BLaER1 treated with 17β-estradiol and CSF1 and Interleukin-3, amounts not matched to agents 10 nM and 100 nM (cell line): ENCODE measurements around the gene ZIC5.

Experiments
- H3K27ac ChIP-seq, 11 experiments: shearing (Covaris generic); formaldehyde crosslinking; 2 replicates each; pipeline ENCODE4 v1.8.1; 2022
- H3K27me3 ChIP-seq, 11 experiments: shearing (Covaris generic); formaldehyde crosslinking; 2 replicates each; pipeline ENCODE4 v1.8.1; 2022
- H3K36me3 ChIP-seq, 11 experiments: shearing (Covaris generic); formaldehyde crosslinking; 2 replicates each; pipeline ENCODE4 v1.8.1; 2022
- H3K4me1 ChIP-seq, 10 experiments: shearing (Covaris generic); formaldehyde crosslinking; 2 replicates each; pipeline ENCODE4 v1.8.1; 2022
- H3K4me2 ChIP-seq, 11 experiments: shearing (Covaris generic); formaldehyde crosslinking; 2 replicates each; pipeline ENCODE4 v1.8.1; 2022
- H3K4me3 ChIP-seq, 10 experiments: shearing (Covaris generic); formaldehyde crosslinking; 2 replicates each; pipeline ENCODE4 v1.8.1; 2022
- H3K9ac ChIP-seq, 11 experiments: shearing (Covaris generic); formaldehyde crosslinking; 2 replicates each; pipeline ENCODE4 v1.8.1; 2022
- H3K9me3 ChIP-seq, 11 experiments: shearing (Covaris generic); formaldehyde crosslinking; replicated peaks in 1 of 11; 2 replicates each; pipeline ENCODE4 v1.8.1; 2022
- H4K20me1 ChIP-seq, 11 experiments: shearing (Covaris generic); formaldehyde crosslinking; 2 replicates each; pipeline ENCODE4 v1.8.1; 2022
- Cebpa-rat ChIP-seq, 11 experiments: shearing (Covaris generic); IDR thresholded peaks; 2 replicates each; pipeline ENCODE4 v1.8.1; 2022

ZIC5 gene

DNA sequence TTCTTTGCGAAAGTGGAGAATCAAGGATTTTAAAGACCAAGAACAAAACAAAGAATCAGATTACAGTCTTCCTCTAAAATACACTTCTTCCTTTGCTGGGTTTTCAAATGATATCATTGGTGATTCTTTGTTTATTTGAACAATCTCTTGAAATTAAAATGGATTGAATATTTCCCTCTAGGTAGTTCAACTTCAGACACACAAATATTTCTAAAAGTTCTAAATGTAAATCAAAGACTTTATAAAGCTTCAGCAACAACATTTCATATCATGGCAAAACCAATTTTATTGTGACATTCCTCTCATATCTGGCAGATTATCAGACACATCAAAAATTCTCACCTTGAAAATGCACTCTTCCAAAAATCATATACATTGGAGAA lies 23.1 kb upstream of the ZIC5 start:
- Histone ChIP-seq H3K36me3 (no peaks in the 10 kb centered on the region), H3K9ac (no peak overlapping the region), H3K4me1 (no peaks in the 10 kb centered on the region), H3K4me3 (no peak overlapping the region), H3K9me3 (peaks cover 12 to 49% (median 29%) of the 10 kb centered on the region in 11 experiments; a peak in 19 of 22 replicates), H3K4me2 (no peak overlapping the region), H3K27me3 (peaks cover 89 to 100% (median 97%) of the 10 kb centered on the region in 11 experiments), H4K20me1 (peaks cover 0 to 73% (median 43%) of the 10 kb centered on the region in 11 experiments; a peak in 18 of 22 replicates), H3K27ac (no peak overlapping the region)
- TF ChIP-seq Cebpa-rat (IDR thresholded peaks at IDR 0.05), result no peak

DNA sequence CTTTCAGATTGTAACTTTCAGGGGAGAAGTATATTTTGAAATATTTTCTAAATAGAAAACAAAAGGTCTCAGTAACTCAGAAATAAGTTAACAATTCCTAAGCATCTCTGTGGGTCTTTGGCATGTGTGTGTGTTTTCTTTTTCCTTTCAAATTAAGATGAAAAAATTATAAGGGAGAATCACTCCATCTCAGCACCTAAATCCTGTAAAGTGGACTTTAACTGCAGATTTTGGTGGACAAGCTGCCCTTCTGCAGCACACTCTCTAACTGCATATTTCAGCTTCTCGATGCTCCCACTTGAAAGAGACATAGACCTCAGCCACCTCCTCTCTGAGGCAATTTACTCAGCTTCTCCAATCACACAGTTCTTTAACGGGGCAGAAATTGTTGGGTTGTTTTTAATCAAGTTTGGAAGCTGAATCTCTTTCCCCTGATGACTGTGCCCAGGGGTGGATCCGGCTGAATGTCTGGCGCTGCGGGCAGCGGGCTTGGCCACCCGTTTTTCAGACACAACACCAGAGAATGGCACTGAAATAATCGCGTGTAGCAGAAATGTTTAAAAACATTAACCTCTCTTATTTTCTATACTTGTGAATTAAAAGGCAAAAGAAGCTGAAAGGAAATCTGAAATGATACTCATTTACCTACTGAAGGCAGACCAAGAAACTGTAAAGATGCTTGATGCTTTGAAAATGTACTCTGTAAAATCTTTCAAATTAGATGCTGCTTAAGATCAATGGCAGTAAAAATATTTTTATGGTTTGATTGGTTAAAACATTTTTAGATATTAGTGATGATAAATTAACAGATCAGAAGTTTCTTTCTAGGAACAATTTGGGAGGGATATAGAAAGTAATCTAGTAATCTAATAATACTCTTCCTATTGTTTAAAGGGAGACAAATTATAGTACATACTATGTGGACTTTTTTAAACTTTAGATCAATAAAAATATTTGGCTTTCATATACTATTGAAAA lies 22.4 kb upstream of the ZIC5 start:
- Histone ChIP-seq H3K9me3 (peaks cover 12 to 55% (median 35%) of the 10 kb centered on the region in 11 experiments; a peak in 19 of 22 replicates), H3K4me3 (no peak overlapping the region), H3K4me1 (no peaks in the 10 kb centered on the region), H3K4me2 (no peak overlapping the region), H3K36me3 (no peaks in the 10 kb centered on the region), H3K9ac (no peak overlapping the region), H3K27ac (no peak overlapping the region), H3K27me3 (peaks cover 96 to 100% (median 100%) of the 10 kb centered on the region in 11 experiments), H4K20me1 (peaks cover 0 to 80% (median 50%) of the 10 kb centered on the region in 11 experiments; a peak in 18 of 22 replicates)
- TF ChIP-seq Cebpa-rat (IDR thresholded peaks at IDR 0.05), result no peak

DNA sequence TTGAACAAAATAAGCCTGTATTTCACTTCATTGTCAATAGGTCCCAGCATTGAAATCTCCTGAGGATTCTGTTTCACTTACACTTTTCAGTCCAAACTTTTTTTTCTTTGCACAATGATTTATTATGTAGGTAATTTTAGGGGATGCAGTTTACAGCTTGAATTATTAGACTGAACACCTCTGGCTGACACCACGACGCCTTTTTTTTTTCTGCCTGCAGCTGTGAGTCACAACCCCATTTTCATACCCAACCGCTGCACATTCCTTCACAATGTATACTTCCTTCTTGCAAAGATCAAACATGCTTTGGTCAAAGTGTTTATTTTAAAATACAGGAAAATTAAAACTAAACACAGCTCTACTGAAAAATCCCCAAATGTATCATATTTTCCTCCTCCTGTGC lies 21.4 kb upstream of the ZIC5 start:
- no peak overlapping the region for H3K9ac ChIP-seq
- H3K27ac ChIP-seq, result no peak overlapping the region

DNA sequence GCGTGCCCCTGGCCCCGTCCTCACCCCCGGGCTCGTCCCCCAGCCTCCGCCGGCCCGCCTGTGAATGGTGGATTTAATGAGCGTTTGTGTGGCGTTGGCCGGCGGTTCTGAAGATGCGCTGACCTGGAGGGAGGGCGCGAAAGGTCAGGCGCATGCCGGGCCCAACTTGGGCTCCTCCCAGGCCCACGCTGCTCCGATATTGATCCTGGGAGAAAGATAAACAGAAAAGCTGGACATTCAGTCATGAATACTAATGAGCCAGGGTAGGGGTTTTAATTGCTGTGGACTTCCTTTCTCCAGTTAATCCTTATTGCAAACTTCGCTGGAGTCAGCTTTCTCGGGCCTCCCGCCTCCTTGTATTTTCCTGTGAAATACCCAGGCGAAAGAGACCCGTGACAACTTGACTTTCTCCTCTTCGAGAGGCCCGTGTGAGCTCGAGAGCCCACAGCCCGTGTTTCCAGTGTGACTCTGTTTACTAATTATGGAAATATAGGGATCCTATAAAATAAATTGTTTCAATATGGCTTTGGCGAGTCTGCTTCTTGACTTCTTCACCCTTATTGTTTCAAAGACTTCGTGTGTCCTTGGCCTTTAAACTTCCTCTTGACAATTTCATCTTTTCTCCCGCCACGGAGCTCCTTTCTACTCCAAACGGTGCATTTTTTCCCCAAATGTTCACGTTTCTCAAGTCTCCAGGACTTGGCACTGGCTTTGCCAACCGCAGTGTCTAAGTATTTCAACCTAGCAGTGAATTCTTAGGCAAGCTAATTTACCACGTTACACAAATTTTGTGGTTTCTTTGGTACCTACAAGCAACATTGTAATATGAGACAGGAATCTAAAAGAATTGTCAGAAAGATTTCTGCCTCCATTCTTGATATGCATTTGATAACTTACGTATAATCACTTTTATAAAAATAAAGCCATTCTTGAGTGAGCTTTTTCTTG lies 20.5 kb upstream of the ZIC5 start:
- no peak for TF ChIP-seq Cebpa-rat (IDR thresholded peaks at IDR 0.05)
- peaks cover 100% of the 10 kb centered on the region in 11 experiments for H3K27me3 ChIP-seq
- H3K9ac ChIP-seq, result no peak overlapping the region
- no peak overlapping the region for H3K27ac ChIP-seq
- H3K4me3 ChIP-seq, result no peak overlapping the region
- H3K4me2 ChIP-seq, result no peak overlapping the region
- H3K9me3 ChIP-seq, result peaks cover 10 to 52% (median 32%) of the 10 kb centered on the region in 11 experiments; a peak in 19 of 22 replicates
- H3K36me3 ChIP-seq, result no peaks in the 10 kb centered on the region
- H4K20me1 ChIP-seq, result peaks cover 0 to 88% (median 55%) of the 10 kb centered on the region in 11 experiments; a peak in 18 of 22 replicates
- no peaks in the 10 kb centered on the region for H3K4me1 ChIP-seq

More for the DNA sequence above, 21.4 kb upstream of the ZIC5 start:
- Histone ChIP-seq H3K36me3 (no peaks in the 10 kb centered on the region), H3K9me3 (peaks cover 12 to 56% (median 36%) of the 10 kb centered on the region in 11 experiments; a peak in 19 of 22 replicates), H4K20me1 (peaks cover 0 to 87% (median 55%) of the 10 kb centered on the region in 11 experiments; a peak in 18 of 22 replicates), H3K4me2 (no peak overlapping the region), H3K4me3 (no peak overlapping the region), H3K4me1 (no peaks in the 10 kb centered on the region), H3K27me3 (peaks cover 100% of the 10 kb centered on the region in 11 experiments)
- TF ChIP-seq Cebpa-rat (IDR thresholded peaks at IDR 0.05), result no peak

DNA sequence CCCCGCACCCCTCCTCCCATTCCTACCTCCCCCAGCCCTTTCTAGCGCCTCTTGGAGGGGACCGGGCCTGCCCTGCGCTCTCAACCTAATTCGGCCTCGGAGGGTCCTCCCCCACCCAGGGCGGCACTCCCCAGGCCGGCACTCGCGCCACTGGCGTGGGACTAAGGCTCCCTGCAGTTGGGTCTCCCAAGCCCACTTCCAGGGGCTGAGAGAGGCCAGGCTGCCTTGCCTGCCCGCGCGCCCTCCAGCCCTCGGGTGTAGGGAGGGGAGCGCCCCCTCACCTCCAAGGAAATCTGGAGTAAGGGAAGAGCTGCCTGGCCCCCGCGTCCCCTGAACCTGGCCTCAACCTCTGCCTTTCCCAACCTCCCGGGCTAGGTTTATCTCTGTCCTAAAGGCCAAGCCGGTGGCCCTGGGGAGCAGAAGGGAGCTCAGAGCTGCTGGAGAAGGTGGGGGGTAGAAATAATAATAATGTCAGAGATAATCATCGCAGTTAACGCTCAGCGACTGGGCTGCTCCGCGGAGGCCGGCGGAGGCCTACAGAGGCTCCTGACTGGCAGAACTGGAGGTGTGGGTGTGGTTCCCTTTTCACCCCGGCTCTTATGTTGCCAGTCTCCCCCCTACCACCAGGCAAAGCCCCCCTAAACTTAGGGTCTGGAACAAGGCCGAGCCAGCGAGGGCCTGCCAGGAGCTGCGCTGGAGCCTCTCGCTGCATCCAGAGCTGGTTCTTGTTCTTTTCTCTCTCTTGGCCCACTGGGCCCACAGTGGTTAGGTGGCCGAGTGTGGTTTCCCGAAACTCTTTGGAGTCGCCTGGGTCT lies 19.7 kb upstream of the ZIC5 start:
- Histone ChIP-seq H3K4me2 (no peak overlapping the region), H3K4me3 (no peak overlapping the region)

DNA sequence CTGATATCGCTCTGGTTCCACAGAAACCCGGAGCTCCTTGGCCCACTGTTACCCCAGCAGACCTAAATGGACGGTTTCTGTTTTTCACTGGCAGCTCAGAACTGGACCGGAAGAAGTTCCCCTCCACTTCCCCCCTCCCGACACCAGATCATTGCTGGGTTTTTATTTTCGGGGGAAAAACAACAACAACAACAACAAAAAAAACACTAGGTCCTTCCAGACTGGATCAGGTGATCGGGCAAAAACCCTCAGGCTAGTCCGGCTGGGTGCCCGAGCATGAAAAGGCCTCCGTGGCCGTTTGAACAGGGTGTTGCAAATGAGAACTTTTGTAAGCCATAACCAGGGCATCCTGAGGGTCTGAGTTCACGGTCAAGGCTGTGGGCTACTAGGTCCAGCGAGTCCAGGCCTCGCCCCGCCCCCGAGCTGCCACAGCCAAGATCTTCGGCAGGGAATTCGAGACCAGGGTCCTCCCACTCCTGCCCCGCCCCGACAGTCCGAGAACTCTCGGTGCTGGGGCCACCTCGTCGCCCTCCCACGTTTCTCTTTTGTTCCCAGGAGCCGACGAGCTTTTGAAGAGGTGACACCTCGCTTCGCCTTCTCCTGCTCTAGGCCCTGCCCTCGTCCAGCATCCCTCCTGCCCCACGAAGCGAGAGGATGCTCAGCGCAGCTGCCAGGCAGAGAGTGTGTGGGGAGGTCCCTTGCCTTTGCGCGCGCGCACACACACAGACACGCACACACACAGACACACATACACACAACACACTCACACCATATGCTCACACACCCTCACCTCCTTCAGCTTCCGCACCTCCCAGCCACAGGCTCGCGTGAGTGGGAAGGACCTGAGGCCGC lies 18.8 kb upstream of the ZIC5 start:
- H3K4me2 ChIP-seq, result no peak overlapping the region

More for the DNA sequence above, 19.7 kb upstream of the ZIC5 start:
- Histone ChIP-seq H3K9me3 (peaks cover 7 to 48% (median 31%) of the 10 kb centered on the region in 11 experiments; a peak in 19 of 22 replicates), H3K9ac (no peak overlapping the region), H3K27me3 (peaks cover 100% of the 10 kb centered on the region in 11 experiments), H3K36me3 (no peaks in the 10 kb centered on the region), H3K27ac (no peak overlapping the region), H3K4me1 (no peaks in the 10 kb centered on the region), H4K20me1 (peaks cover 0 to 94% (median 63%) of the 10 kb centered on the region in 11 experiments; a peak in 18 of 22 replicates)
- no peak for TF ChIP-seq Cebpa-rat (IDR thresholded peaks at IDR 0.05)

GRCh38 chr13:99989276-99990125 lies 17.9 kb upstream of the ZIC5 start:
- no peak overlapping the region for H3K4me2 ChIP-seq
- H4K20me1 ChIP-seq, result peaks cover 0 to 94% (median 77%) of the 10 kb centered on the region in 11 experiments; a peak in 19 of 22 replicates
- H3K9me3 ChIP-seq, result peaks cover 7 to 43% (median 28%) of the 10 kb centered on the region in 11 experiments; a peak in 18 of 22 replicates
- TF ChIP-seq Cebpa-rat (IDR thresholded peaks at IDR 0.05), result no peak
- H3K4me3 ChIP-seq, result 0 out of 20 replicates have a peak overlapping the region, but pooled peaks of 1 of the 10 experiments have one; percentile 25
- H3K9ac ChIP-seq, result no peak overlapping the region
- H3K4me1 ChIP-seq, result no peaks in the 10 kb centered on the region
- peaks cover 100% of the 10 kb centered on the region in 11 experiments for H3K27me3 ChIP-seq
- no peaks in the 10 kb centered on the region for H3K36me3 ChIP-seq
- H3K27ac ChIP-seq, result no peak overlapping the region

More for the DNA sequence above, 18.8 kb upstream of the ZIC5 start:
- no peak for TF ChIP-seq Cebpa-rat (IDR thresholded peaks at IDR 0.05)
- Histone ChIP-seq H3K4me1 (no peaks in the 10 kb centered on the region), H3K27ac (no peak overlapping the region), H3K27me3 (peaks cover 100% of the 10 kb centered on the region in 11 experiments), H4K20me1 (peaks cover 0 to 94% (median 69%) of the 10 kb centered on the region in 11 experiments; a peak in 18 of 22 replicates), H3K4me3 (no peak overlapping the region), H3K9me3 (peaks cover 7 to 40% (median 28%) of the 10 kb centered on the region in 11 experiments; a peak in 19 of 22 replicates), H3K9ac (no peak overlapping the region), H3K36me3 (no peaks in the 10 kb centered on the region)
